ENCODE data around the gene MOCS2.

MOCS2 gene

DNA sequence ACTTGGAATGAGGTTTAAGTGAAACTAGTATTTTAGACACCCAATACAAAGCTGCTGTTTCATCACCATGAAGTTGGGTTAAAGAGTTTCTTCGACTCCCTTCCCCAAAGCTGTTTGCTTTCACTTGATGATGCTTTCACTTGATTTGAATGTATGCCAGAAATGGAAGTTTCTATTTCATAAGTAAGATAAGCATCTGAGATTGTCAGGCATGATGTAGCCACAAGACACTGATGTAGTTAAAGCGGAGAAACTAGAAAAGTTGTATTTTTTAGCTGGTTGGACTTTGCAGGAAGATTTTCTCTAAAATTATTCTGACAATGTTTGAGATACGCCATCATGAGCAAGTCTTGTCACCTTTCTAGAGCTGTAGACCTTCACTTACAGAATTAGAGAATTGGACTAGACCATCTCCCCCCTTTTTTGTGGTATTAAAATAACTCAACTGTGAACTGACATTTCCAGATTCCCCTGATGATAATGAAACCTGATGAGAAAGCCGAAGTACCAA is 20.0 kb downstream of the MOCS2 start:
- no peak for TF ChIP-seq CTCF (IDR thresholded peaks at IDR 0.05; ENCODE audit: borderline replicate concordance, control extremely low read depth, extremely low read depth, insufficient read depth, missing control alignments)
- in situ Hi-C loops (cut with MboI; ENCODE audit: low sequenced_read_pairs, unreplicated experiment), result no loop called here
- no peak for DNase-seq (ENCODE audit: low spot score)

DNA sequence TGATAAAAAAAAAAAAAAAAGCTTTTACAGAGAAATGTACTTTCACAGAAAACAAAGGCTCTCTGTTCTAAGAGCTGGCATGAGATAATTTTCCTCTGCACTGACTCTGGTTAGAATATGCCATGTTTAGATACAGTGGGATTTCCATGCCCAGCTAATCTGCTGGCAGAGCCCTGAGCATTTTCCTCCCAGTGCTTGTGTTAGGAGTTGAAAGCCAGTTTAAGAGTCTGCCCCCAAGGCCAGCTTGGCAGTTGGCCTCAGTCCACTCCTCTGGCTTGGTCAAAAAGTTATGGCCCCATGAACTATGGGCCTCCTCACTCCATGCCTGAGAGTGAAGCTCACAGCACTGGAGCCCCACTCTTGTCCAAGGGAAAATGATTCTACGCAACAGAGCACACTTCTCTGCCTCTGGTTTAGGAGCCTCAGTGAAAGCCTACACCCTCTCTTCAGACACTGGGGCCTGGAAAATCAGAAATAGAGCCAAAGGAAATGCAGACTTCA is 21.9 kb downstream of the MOCS2 start:
- DNase-seq (ENCODE audit: low spot score), result no peak

GRCh38 chr5:53087171-53087570 is 22.4 kb downstream of the MOCS2 start:
- in situ Hi-C loops (cut with MboI; ENCODE audit: low sequenced_read_pairs, unreplicated experiment), result no loop called here
- no peak for TF ChIP-seq CTCF (IDR thresholded peaks at IDR 0.05; ENCODE audit: borderline replicate concordance, control extremely low read depth, extremely low read depth, insufficient read depth, missing control alignments)
- no peak for DNase-seq (ENCODE audit: low spot score)

More for the DNA sequence above, 21.9 kb downstream of the MOCS2 start:
- TF ChIP-seq CTCF (IDR thresholded peaks at IDR 0.05; ENCODE audit: borderline replicate concordance, control extremely low read depth, extremely low read depth, insufficient read depth, missing control alignments), result no peak
- in situ Hi-C loops (cut with MboI; ENCODE audit: low sequenced_read_pairs, unreplicated experiment), result no loop called here

DNA sequence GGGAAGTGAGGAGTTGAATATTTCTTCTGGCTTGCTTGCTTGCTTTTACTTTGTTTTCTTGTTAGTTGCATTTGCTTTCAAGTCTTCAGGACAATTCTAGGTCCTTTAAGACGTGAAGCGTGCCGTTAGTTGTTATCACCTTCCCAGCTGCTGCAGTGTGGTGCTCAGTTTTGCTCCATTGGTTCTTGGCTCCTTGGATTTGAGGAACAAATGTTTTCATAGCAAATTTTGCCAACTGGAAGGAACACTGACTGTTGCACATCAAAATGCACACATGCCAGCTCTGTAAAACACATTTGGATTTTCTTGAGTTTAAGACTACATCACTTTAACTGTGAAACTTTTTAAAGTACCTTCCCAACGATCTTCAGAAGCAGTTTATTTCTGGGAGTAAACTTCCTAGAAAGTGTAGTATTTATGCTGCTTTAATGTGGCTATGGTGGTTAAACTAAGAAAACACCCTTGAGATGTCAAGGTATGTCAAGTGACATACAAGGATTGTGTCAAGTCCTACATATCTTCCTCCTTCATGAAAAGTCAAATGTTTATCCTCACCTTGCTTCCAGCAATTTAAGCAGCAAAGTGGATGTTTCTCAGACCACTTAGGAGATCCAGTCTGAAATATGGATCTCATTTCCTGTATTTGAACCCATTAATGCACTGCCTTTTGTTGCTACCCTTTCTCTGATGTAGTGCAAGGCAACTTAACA is 24.9 kb downstream of the MOCS2 start:
- TF ChIP-seq CTCF (IDR thresholded peaks at IDR 0.05; ENCODE audit: borderline replicate concordance, control extremely low read depth, extremely low read depth, insufficient read depth, missing control alignments), result no peak
- no peak for DNase-seq (ENCODE audit: low spot score)
- in situ Hi-C loops (cut with MboI; ENCODE audit: low sequenced_read_pairs, unreplicated experiment), result no loop called here

DNA sequence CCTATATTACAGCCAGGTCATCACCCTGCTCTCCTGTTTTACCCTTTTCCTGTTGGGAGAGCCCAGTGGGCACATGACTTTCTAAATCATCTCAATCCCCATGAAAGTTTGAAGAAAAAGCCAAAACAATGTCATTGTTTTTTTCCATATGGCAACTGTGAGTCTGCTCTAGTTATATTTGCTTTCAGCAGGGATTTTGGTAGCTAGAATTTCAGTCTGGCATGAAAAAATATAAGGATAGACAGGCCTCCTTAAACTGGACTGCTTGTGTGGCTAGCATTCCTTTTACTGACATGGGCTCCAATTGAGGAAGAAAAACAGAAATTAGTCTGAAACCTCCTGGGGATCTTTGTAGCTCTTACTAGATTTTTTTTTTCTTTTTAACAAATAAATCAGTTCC is 25.6 kb downstream of the MOCS2 start:
- in situ Hi-C loops (cut with MboI; ENCODE audit: low sequenced_read_pairs, unreplicated experiment), result no loop called here
- DNase-seq (ENCODE audit: low spot score), result no peak
- TF ChIP-seq CTCF (IDR thresholded peaks at IDR 0.05; ENCODE audit: borderline replicate concordance, control extremely low read depth, extremely low read depth, insufficient read depth, missing control alignments), result no peak

DNA sequence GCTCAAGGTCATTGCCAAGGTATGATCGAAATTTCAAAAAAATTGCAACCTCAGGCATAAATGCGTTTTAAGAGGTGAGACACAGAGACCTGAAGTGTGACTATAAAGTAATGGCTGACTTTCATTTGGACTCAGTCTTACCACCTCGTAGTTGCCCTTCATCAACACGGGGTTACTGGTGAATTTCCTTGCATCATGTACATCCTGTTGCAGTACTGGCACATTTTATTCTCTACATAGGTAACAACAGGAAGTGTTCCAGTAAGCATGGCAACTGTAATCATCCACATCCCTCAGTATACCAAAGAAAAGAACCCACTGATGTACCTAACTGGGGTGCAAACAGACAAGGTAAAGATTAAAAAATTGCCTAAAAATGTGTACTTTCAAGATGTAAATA is 29.3 kb downstream of the MOCS2 start:
- no peak for DNase-seq (ENCODE audit: low spot score)
- TF ChIP-seq CTCF (IDR thresholded peaks at IDR 0.05; ENCODE audit: borderline replicate concordance, control extremely low read depth, extremely low read depth, insufficient read depth, missing control alignments), result no peak
- in situ Hi-C loops (cut with MboI; ENCODE audit: low sequenced_read_pairs, unreplicated experiment), result no loop called here
